SK-MEL-5 (cell line): ENCODE results near the gene PGBD5. TPM values are rescaled to one million over a fixed set of nuclear protein-coding genes. Genes with fewer than 3 reads are reported as not detected.
"Not testable (repeated sequence)": the region's sequence is repeated elsewhere in the genome, so short reads cannot be mapped to it uniquely, and the experiment has no call there.

ENCODE experiments used
- DNase-seq: peaks from one replicate; pipeline ENCODE4 v3.0.0-alpha.2; 2016; ENCODE audit warnings: low read depth, low spot score
- in situ Hi-C: cut with HindIII; loops from 2 replicates; pipeline ENCODE4 v1.10.0; 2016; ENCODE audit warnings: low sequenced_read_pairs, high pct_unique_total_duplicates, low pct_unique_long_range_greater_than_20kb
- total RNA-seq: library from RNA; depleted of rRNA; stranded (reverse); fragments of >200 nt; shearing (Covaris generic); gene quantifications from 2 replicates; pipeline ENCODE4 v1.2.3, GENCODE V29; 2014

PGBD5 gene
- total RNA-seq, 1 experiment from 2014 or later, result 0.61 TPM

DNA sequence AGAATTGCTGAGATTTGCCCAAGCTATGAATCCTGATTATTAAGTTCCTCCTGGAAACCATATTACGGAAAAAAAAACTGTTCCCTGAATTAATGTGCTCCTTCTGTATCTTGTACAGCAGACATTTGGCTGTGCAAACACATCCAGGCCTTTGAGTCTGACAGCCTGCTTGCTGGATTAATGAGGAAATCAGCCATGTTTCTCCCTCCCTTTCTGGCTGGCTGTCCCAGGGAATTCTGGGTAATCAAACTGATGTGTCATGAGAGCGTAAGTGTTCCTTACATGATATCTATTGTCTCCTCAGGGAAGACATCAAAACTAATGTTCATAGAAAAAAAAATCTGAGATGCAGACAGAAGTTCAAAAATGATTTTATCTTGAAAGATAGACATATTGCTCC is 18.8 kb downstream of the PGBD5 start:
- DNase-seq, result peak; percentile 22
- in situ Hi-C loops, result no loop called here

GRCh38 chr1:230406727-230407126 is 19.4 kb downstream of the PGBD5 start:
- in situ Hi-C loops, DNase-seq: not testable (repeated sequence)

DNA sequence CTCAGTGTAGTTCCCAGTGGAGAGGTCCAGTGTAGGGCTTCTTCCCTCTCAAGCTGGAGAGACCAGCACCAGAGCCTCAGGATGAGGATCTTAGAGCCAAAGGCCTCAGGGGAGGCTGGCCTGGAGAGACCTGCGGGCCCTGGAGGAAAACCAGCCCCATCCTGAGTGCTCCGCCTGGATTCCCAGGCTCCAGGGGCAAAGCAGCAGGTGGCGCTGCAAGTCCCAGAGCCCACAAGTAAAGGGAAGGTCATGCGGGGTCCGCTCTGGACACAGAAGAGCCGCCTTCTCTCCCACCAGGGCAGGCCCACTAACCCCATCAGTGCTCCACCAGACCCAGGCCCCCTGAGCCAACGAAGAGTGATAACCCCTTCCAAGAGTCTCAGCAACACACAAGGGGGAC is 22.7 kb downstream of the PGBD5 start:
- in situ Hi-C loops, result no loop called here
- peak; percentile 11 for DNase-seq

DNA sequence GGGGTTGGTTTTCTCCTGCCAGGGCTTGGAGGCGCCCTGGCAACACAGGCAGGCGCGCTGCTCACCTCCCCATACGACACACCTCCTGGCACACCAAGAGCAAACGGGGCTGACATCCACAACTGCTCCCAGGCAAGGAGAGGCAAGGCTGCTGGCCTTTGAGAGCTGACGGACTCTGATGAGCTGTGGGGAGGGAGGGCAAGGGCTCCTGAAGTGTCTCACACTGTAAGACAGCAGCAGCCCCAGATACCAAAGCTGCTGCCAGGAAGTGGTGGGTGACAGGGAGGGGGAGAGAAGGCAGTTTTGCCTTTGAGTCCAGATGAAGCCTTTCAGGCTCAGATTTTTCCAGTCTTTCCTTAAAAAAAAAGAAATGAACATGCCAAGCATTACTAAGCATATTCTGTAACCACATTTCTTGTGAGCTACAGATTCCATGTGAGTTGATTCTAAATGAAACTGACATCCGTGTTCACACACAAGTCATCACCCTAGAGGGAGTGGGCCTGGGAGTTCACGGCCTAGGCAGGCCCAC is 24.3 kb downstream of the PGBD5 start:
- in situ Hi-C loops, result no loop called here
- no peak for DNase-seq

DNA sequence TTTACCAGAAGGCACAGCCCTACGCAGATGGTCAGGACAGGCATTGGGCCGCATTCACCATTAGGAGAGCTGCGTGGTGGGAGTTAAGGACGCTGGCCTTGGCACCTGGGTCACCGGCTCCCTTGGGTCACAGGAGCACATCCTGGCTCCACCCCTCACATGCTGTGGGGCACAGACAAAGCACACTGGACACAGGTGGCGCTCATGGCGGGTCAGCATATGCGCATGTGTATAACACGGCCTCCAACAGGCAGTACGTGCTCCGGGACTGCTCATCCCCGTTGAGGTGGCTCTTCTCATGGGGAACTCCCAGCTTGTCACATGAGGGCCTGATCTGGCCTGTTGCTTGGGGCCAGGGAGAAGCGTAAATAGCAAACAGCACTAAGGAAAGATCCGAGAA is 25.0 kb downstream of the PGBD5 start:
- in situ Hi-C loops, result no loop called here
- DNase-seq, result no peak

DNA sequence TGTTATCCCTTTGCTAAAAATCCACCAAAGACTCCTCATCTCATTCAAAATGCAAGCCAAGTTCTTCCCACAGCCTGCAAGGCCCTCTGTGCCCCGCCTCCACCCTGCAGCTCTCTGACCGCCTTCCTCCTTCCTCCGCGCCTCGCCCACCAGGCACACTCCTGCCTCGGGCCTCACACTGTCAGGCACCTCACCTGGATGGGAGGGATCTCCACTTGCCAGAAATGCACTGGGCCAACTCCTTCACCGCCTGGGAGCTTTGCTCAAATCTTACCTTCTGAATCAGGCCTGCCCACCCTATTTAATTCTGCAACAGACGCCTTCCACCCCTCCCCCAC is 26.2 kb downstream of the PGBD5 start:
- no peak for DNase-seq
- in situ Hi-C loops, result no loop called here

GRCh38 chr1:230399321-230400006 is 26.7 kb downstream of the PGBD5 start:
- in situ Hi-C loops, result no loop called here
- DNase-seq, result no peak

GRCh38 chr1:230398856-230399255 is 27.3 kb downstream of the PGBD5 start:
- in situ Hi-C loops, result no loop called here
- DNase-seq, result no peak

- DNase-seq, result no peak
Observed at GRCh38 chr1:230396966-230397365, 29.2 kb downstream of the PGBD5 start.

DNA sequence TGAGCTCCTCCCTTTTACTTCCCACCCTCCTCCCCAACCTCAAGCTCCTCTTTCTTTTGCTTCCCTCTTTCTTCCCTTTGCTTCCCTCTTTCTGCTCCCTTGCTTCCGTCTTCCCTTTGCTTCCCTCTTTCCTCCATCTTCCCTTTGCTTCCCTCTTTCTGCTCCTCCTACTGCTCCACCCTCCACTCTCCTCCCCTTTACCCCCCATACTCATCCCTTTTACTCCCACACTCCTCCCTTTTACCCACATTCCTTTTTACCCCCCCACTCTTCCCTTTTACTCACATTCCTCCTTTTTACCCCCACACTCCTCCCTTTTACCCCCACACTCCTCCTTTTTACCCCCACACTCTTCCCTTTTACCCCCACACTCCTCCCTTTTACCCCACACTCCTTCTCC is 30.2 kb downstream of the PGBD5 start:
- DNase-seq, result no peak
- in situ Hi-C loops, result no loop called here

More at GRCh38 chr1:230396966-230397365, 29.2 kb downstream of the PGBD5 start:
- in situ Hi-C loops, result no loop called here

GRCh38 chr1:230394741-230395140 is 31.4 kb downstream of the PGBD5 start:
- in situ Hi-C loops, result no loop called here
- no peak for DNase-seq

DNA sequence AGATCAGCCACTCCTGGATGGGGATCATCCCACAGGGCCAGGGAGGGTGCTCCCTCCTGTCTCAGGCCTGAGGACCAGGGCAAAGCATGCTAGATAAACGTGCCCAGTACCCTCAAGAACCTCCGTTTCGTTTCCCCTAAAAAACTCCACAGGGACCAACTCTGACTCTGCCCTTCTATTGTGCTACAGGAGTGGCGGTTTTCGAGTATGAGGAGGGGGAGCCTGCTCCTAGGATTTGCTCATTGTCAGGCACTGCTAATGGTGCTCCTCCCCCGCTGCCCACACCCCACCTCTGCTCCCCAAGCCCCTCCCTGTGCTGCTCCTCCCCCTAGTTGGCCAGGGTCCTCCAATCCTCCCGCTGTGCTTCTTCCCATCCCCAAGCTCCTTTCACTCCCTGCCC is 32.0 kb downstream of the PGBD5 start:
- no peak for DNase-seq
- in situ Hi-C loops, result no loop called here

DNA sequence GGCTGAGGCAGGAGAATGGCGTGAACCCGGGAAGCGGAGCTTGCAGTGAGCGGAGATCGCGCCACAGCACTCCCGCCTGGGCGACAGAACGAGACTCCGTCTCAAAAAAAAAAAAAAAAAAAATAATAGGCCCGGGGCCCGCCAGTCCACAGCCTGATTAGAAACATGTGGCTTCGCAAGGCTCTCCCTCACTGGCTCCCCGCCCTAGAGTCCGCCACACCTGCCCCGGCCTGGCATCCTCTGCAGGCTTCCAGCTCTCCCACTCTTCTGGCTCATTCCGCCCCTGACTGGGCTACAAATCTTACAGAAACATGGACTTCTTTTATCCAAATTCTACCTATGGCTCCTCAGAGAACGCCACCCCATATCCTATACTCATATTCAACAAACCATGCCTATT is 32.4 kb downstream of the PGBD5 start:
- DNase-seq, result no peak
- in situ Hi-C loops, result no loop called here

DNA sequence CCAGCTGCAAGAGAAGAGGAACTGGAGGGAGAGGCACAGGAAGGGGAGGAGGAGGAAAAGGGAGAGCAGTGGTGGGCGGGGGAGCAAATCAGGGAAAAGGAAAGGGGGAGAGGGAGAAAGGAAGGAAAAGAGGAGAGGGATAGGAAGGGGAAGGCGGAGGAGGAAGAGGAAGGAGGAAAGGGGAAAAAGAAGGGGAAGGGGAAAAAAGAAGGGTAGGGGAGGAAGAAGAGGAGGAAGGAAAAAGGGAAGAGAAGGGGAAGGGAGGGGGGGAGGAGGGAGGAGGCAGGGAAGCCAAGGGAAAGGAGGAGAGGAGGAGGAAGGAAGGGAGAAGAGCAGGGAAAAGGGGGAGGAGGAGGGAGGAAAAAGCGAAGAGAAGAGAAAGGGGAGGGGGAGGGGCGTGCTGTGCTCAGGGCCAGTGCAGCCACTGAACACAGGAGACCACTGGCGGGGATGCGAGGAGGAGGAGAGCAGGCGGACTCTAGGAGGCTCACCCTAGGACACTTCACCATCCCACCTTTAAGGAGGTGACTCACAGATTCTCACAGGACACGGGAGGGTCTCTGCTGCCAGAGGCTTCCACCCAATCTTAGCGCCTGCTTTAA is 33.1 kb downstream of the PGBD5 start:
- in situ Hi-C loops, result no loop called here
- no peak for DNase-seq

GRCh38 chr1:230392536-230392909 is 33.6 kb downstream of the PGBD5 start:
- in situ Hi-C loops, result no loop called here
- no peak for DNase-seq

GRCh38 chr1:230391776-230392535 is 34.2 kb downstream of the PGBD5 start:
- in situ Hi-C loops, result no loop called here
- DNase-seq, result no peak

GRCh38 chr1:230390371-230390770 is 35.8 kb downstream of the PGBD5 start:
- in situ Hi-C loops, result no loop called here
- no peak for DNase-seq

DNA sequence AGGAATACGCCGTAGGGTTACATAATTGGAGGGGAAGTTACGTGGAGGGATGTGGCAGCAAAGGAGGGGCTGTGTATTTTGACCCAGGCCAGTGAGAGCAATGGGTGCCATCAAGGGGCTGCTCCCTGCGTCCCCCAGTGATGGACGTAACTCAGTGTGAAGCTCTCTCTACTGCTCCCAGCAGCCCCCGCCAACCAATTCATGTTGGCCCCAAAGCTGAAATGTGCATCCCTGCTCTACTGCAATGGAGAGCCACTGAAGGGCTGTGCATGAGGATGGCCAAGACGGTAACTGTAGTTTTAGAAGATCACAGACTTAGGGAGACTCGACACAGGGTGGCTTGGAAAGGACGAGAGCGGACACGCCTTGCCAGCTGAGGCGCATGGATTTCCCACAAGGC is 38.3 kb downstream of the PGBD5 start:
- no peak for DNase-seq
- in situ Hi-C loops, result no loop called here

GRCh38 chr1:230387296-230387695 is 38.8 kb downstream of the PGBD5 start:
- in situ Hi-C loops, result no loop called here
- no peak for DNase-seq
